HUES64 (cell line): ENCODE results near the gene FOXN3.

Experiments used
- H3K27ac ChIP-seq: 2 replicates; pipeline ENCODE4 v1.7.0; 2013; ENCODE audit warnings: low read depth, low read length, inconsistent platforms
- H3K27me3 ChIP-seq: 2 replicates; pipeline ENCODE4 v1.6.1; 2013; ENCODE audit warnings: mild to moderate bottlenecking, low read length; ENCODE audit not compliant: insufficient read depth
- H3K36me3 ChIP-seq: 2 replicates; pipeline ENCODE4 v1.6.1; 2013; ENCODE audit warnings: mild to moderate bottlenecking, low read length; ENCODE audit not compliant: insufficient read depth
- H3K4me1 ChIP-seq: 2 replicates; pipeline ENCODE4 v1.6.1; 2013; ENCODE audit warnings: mild to moderate bottlenecking, low read length, moderate library complexity; ENCODE audit not compliant: insufficient read depth
- H3K4me3 ChIP-seq: 2 replicates; pipeline ENCODE4 v1.5.1; 2013; ENCODE audit warnings: mild to moderate bottlenecking, low read length, moderate library complexity
- H3K9ac ChIP-seq: 2 replicates; pipeline ENCODE4 v1.6.1; 2013; ENCODE audit warnings: mild to moderate bottlenecking, low read depth, low read length
- H3K9me3 ChIP-seq: 2 replicates; pipeline ENCODE4 v1.6.1; 2013; ENCODE audit warnings: low read depth, low read length; ENCODE audit not compliant: insufficient read depth
- WGBS: fragments of 150-250, 120-280 bp; methylation state at CpG from one replicate; pipeline ENCODE4 v1.1.7; 2013; ENCODE audit warnings: missing lambda C conversion rate; 5-methylcytosine and 5-hydroxymethylcytosine counted together

FOXN3 gene

GRCh38 chr14:89379891-89380820 is 36.9 kb downstream of the FOXN3 start:
- H3K4me1 ChIP-seq: no peaks in the 10 kb centered on the region
- no peak overlapping the region for H3K27ac ChIP-seq
- H3K9me3 ChIP-seq: peaks cover 5% of the 10 kb centered on the region; the same call in 1 of the 2 replicates
- no peak overlapping the region for H3K9ac ChIP-seq
- H3K27me3 ChIP-seq: no peaks in the 10 kb centered on the region
- WGBS: 95% methylated on average over 16 of the region's 16 CpGs
- H3K36me3 ChIP-seq: peaks cover 9% of the 10 kb centered on the region
- H3K4me3 ChIP-seq: no peak overlapping the region

GRCh38 chr14:89379006-89379405 is 38.0 kb downstream of the FOXN3 start:
- Histone ChIP-seq H3K9ac (no peak overlapping the region), H3K27me3 (no peaks in the 10 kb centered on the region), H3K4me1 (no peaks in the 10 kb centered on the region), H3K27ac (no peak overlapping the region), H3K9me3 (peaks cover 7% of the 10 kb centered on the region; the same call in 1 of the 2 replicates), H3K36me3 (peaks cover 5% of the 10 kb centered on the region), H3K4me3 (no peak overlapping the region)
- WGBS: 95% methylated on average over 9 of the region's 9 CpGs

GRCh38 chr14:89378119-89378518 is 38.9 kb downstream of the FOXN3 start:
- Histone ChIP-seq H3K36me3 (peaks cover 5% of the 10 kb centered on the region), H3K27me3 (no peaks in the 10 kb centered on the region), H3K9ac (no peak overlapping the region), H3K9me3 (peaks cover 7% of the 10 kb centered on the region; the same call in 1 of the 2 replicates), H3K4me3 (no peak overlapping the region), H3K27ac (no peak overlapping the region), H3K4me1 (peaks cover 4% of the 10 kb centered on the region)
- 88% methylated on average over 4 of the region's 5 CpGs for WGBS

GRCh38 chr14:89377544-89377943 is 39.5 kb downstream of the FOXN3 start:
- Histone ChIP-seq H3K9ac (no peak overlapping the region), H3K27me3 (no peaks in the 10 kb centered on the region), H3K36me3 (peaks cover 5% of the 10 kb centered on the region), H3K9me3 (peaks cover 7% of the 10 kb centered on the region; the same call in 1 of the 2 replicates), H3K4me1 (peaks cover 9% of the 10 kb centered on the region), H3K27ac (no peak overlapping the region), H3K4me3 (no peak overlapping the region)
- 95% methylated on average over 3 of the region's 3 CpGs for WGBS

GRCh38 chr14:89374908-89375307 is 42.1 kb downstream of the FOXN3 start:
- Histone ChIP-seq H3K36me3 (peaks cover 5% of the 10 kb centered on the region), H3K27ac (no peak overlapping the region), H3K9ac (no peak overlapping the region), H3K27me3 (no peaks in the 10 kb centered on the region), H3K4me1 (peaks cover 34% of the 10 kb centered on the region), H3K4me3 (no peak overlapping the region), H3K9me3 (peaks cover 2% of the 10 kb centered on the region; the same call in 1 of the 2 replicates)
- 100% methylated on average over 1 of the region's 3 CpGs for WGBS

GRCh38 chr14:89373185-89373584 is 43.8 kb downstream of the FOXN3 start:
- no peak overlapping the region for H3K4me3 ChIP-seq
- H3K9me3 ChIP-seq: peaks cover 2% of the 10 kb centered on the region; the same call in 1 of the 2 replicates
- H3K36me3 ChIP-seq: peaks cover 4% of the 10 kb centered on the region; the same call in 1 of the 2 replicates
- WGBS: 85% methylated on average over 2 of the region's 2 CpGs
- no peak overlapping the region for H3K9ac ChIP-seq
- H3K27me3 ChIP-seq: no peaks in the 10 kb centered on the region
- no peak overlapping the region for H3K27ac ChIP-seq
- peaks cover 43% of the 10 kb centered on the region for H3K4me1 ChIP-seq

GRCh38 chr14:89372512-89372883 is 44.5 kb downstream of the FOXN3 start:
- Histone ChIP-seq H3K4me1 (peaks cover 43% of the 10 kb centered on the region), H3K4me3 (no peak overlapping the region), H3K36me3 (no peaks in the 10 kb centered on the region), H3K27ac (no peak overlapping the region; the same call in 1 of the 2 replicates), H3K9ac (no peak overlapping the region), H3K27me3 (no peaks in the 10 kb centered on the region), H3K9me3 (peaks cover 2% of the 10 kb centered on the region; the same call in 1 of the 2 replicates)
- 97% methylated on average over 2 of the region's 2 CpGs for WGBS

- Histone ChIP-seq H3K36me3 (no peaks in the 10 kb centered on the region), H3K4me1 (peaks cover 44% of the 10 kb centered on the region), H3K9me3 (peaks cover 2% of the 10 kb centered on the region; the same call in 1 of the 2 replicates), H3K27me3 (no peaks in the 10 kb centered on the region), H3K27ac (no peak overlapping the region; the same call in 1 of the 2 replicates), H3K4me3 (no peak overlapping the region), H3K9ac (no peak overlapping the region)
- WGBS: 84% methylated on average over 9 of the region's 10 CpGs
Measured at GRCh38 chr14:89371585-89372511, 45.2 kb downstream of the FOXN3 start.

GRCh38 chr14:89370781-89371180 is 46.3 kb downstream of the FOXN3 start:
- Histone ChIP-seq H3K27me3 (no peaks in the 10 kb centered on the region), H3K4me3 (no peak overlapping the region), H3K9ac (no peak overlapping the region), H3K4me1 (peaks cover 47% of the 10 kb centered on the region), H3K27ac (no peak overlapping the region), H3K9me3 (peaks cover 2% of the 10 kb centered on the region; the same call in 1 of the 2 replicates), H3K36me3 (no peaks in the 10 kb centered on the region)
- 94% methylated on average over 7 of the region's 7 CpGs for WGBS

GRCh38 chr14:89370381-89370780 is 46.7 kb downstream of the FOXN3 start:
- Histone ChIP-seq H3K4me3 (no peak overlapping the region), H3K4me1 (peaks cover 51% of the 10 kb centered on the region), H3K27me3 (no peaks in the 10 kb centered on the region), H3K9me3 (peaks cover 2% of the 10 kb centered on the region; the same call in 1 of the 2 replicates), H3K27ac (no peak overlapping the region), H3K36me3 (no peaks in the 10 kb centered on the region), H3K9ac (no peak overlapping the region)
- WGBS: 96% methylated on average over 4 of the region's 4 CpGs

GRCh38 chr14:89369656-89370055 is 47.4 kb downstream of the FOXN3 start:
- no peak overlapping the region for H3K27ac ChIP-seq
- 96% methylated on average over 4 of the region's 4 CpGs for WGBS
- peaks cover 58% of the 10 kb centered on the region for H3K4me1 ChIP-seq
- no peaks in the 10 kb centered on the region for H3K27me3 ChIP-seq
- H3K36me3 ChIP-seq: no peaks in the 10 kb centered on the region
- H3K9ac ChIP-seq: no peak overlapping the region
- H3K4me3 ChIP-seq: no peak overlapping the region
- H3K9me3 ChIP-seq: no peaks in the 10 kb centered on the region
